Right kidney (tissue), 1 donor: ENCODE measurements around the gene PHC2.

ENCODE experiments used
- DNase-seq: peaks from one replicate; pipeline ENCODE4 v3.0.0-alpha.2; 2016

The PHC2 gene

DNA sequence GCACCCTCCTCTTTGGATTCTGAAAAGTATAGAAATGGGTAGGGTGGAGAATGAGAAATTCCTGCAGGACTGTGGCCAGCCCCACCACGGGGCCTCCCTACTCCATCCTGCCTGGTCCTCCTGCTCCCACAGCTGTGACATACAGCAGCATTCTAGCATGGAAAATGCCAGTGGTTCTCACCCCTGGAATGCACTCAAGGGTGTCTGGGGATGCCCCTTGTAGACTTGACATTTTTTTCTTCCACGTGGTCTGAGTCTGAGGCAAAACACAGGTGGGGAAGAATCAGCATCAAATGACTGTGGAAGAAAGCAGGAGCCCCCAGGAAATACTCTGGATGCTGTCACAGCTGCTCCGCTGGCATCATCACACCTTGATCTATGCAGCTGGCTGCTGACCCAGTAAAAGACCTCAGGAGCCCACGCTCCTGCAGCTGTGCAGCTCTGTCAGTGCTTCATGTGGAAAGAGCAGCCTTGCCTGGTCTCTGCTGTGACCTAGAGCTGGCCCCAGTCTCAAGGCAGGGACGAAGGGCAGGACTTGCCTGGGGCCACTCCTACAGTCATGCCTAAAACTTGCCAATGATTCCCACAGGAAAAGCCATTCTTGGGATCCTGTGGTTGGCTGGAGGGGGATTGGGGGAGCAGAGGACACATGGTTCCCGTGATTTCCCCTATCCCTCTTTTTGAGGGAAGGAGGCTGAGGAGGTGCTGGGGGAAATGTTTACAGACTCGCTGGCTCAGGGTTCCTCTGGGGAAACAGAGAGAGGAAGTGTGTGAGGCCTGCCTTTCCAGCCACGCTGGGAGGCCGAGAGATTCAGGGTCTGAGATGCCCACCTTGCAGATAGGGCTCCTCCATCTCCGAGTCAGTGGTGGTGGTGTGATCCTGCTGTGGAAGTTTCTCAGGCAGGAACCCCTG lies 99.2 kb downstream of the PHC2 start:
- no peak for DNase-seq

DNA sequence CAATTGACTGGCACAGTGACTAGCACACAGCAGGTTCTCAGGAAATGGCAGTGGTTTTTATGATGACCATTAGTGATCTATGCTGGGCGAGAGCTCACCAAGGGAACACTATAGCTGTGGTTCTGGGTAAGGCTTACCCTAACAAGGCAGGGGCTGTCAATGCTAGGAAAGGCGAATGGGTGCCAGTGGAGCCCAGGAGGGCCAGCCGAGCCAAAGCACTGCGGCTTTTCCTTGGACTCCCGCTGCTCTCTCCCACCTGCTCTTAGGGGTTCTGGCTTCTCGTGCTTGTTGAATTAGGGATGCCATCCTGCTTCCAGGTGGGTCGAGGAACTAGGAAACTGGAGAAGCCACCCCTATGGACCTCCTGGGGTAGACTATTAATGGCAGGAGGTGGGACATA lies 100.0 kb downstream of the PHC2 start:
- no peak for DNase-seq

DNA sequence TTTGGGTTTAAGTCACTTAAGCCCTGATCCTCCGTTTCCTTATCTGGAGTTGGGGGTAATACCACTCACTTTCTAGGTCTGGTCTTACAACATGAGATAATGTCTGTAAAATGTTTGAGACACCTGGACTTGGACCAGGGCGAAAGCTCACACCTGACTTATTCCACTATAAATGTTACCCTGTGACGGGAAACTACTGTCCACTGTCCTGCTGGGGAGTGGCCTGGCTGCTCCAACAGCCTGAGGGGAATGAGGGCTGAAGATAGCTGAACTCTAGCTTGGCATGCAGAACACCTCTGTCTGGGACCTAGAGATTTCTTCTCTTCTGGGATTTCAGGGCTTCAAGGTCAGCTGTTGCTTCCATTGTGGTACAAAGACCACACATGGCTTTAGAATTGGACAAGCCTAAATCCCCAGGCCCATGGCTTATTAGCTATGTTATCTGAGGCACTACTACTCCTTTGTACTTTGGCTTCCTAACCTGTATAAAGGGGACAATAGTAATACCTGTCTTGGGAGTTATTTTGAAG lies 100.5 kb downstream of the PHC2 start:
- DNase-seq = no peak

DNA sequence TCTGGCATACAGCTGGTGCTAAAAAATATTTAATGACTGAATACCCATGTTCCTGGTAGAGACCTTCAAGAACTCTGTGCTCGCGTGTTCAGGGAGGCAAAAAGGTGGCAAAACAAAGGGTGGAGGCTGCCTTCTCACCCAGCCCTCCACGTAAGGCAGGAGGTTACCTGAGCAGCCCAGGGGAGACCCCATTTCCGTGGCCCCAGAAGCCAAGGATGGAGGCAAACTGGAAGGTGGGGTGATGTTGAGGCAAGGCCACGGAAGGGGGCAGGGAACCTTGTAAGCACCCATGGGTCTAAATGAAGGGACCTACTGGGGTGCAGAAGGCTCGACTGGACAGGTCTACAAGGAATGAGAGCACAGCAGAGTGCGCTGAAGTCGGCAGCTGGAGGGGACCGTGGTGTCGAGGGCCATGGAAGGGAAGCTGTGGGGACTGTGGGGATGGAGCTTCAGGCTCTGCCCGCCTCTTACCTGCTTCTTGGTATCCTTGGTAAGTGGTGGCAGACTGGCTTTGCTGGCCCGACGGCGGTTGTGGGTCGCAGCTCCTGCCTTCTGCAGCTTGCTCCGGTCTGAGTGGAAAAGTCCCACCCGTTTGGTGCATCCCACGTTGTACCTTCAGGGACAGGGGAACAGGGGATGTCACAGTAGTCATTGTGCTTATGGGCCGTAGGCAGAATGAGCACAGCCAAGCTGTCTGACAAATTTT lies 101.1 kb downstream of the PHC2 start:
- DNase-seq = no peak

DNA sequence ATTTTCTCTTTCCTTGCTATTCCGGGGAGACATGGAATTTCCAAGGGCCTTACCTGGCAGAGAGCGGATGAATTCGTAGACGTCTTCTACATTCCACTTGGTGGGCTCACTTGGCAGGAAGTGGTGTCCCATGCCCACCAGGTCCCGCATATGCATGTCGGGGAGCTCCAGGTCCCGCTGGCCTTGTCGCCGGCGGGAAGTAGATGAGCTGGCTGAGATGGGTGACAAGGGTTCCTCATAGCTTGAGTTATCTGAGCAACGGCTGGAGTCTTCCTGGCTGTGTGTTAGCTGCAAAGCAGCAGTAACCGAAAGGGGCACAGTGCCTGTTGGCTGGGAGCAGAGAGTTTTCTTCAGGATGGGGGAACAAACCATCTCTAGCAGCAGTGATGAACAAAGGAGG lies 102.1 kb downstream of the PHC2 start:
- no peak for DNase-seq

DNA sequence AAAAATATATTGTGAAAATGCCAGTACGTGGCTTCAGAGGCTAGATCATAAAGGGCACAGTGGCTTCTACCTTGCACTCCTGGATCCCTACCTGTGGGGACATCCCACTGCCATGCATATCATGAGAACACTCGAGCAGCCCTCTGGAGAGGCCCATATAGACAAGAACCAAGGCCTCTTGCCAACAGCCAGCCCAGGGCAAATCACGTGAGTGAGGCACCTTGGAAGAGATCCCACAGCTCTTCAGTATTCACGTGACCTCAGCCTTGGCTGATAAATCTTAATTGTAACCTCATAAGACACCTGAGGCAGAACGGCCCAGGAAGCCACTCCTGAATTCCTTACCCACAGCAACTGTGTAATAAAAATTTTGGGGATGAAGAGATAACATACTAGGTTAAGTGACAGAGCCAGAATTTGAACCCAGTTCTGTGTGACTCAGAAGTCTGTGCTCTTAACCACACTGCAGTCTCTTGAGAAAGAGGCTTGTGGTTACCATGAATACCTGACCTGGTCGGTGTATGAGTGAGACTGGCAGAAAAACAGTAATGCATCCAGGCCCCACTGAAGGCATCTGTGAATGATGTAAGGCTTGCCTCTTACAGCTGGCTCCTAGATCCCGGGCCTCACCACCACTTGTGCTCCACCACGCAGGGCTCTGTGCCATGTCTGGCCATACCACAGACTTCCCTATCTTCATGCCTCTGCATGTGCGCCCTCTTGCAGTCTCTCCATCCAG lies 103.1 kb downstream of the PHC2 start:
- DNase-seq = no peak

DNA sequence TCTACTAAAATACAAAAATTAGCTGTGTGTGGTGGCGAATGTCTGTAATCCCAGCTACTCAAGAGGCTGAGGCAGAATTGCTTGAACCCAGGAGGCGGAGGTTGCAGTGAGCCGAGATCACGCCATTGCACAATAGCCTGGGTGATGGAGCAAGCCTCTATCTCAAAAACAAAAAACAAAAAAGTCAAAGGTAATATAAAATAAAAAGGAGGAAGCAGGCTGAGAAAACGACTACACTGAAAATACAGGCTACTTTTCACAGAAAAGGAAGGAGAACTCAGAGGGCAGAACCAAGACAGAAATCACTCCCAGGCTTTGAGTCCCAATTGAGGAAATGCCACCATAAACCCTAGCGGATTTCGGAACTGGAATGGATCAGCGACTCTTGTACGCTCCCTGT lies 104.1 kb downstream of the PHC2 start:
- DNase-seq = no peak

DNA sequence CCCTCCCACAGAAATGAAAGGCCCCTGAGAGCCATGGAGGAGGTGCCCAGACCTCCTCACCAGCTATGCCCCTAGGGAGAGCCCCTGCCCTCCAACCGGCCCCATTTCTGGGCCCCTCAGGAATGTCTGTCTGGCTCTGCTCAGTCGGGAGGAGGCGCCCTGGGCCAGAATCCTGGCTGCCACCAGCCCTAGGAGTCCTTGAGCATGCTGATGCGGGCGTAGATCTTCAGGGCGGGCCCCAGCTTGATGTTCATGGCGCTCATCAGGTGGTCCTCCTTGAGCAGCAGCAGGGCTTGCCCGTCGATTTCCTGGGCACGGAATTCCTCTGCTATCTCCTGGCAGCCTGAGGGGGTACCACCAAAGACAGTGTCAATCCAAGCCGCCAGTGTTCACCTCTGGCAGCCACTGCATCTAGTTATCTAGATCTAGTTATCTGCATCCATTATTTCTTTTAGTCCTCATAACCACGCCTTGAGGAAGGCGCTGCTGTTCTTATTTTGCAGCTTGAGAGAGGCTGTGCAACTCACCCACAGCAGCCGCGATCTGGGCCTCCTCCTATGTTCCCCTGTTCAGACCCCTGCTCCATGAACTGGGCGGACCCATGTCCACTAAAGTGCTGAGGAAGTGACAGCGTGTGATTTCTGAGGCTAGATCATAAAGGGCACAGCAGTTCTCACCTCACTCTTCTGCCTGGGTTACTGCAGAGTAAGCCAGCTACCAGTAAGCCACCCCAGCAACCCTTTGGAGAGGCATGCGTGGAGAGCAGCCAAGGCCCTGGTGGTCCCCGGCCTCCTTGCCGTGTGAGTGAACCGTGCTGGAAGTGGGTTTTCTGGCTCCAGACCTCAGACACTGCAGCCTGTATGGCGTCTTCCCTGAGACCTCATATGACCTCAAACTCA lies 106.0 kb downstream of the PHC2 start:
- no peak for DNase-seq

DNA sequence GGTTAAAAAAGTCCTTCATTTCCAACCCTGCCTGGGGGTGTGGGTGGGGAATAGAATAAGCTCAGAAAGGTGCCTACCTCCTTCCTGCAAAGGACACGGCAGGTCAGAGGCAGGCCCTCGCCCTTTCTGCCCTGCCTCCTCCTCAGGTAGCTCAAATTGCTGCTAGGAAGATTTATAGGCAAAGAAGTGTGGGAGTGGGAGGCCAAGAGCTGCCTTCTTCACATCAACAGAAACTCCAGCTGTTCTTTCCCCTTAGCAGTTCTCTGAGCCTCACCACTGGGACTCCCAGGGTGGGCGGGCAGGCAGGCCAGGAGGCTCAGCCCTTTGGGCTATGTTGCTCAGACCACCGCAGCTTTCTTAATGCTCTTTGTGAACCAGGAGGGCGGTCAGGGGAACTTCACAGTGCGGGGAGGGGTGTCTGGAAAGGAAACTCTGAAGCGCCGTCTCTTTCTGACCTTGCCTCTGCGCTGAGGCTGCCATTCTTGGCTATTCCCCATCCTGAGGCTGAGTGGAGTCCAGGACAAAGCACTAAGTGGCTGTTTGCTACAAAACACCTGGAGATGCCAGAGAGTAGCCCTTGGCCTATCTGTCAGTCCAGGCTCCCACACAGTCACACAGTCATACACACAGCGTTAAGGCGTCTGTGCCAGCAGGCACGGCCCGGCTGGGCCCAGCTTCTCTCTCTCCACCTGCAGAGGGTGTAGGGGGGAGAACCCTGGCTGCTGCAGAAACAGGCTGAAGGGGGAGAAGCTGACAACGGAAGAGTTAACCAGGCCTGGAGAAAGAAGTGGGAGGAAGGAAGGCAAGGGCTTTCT lies 107.0 kb downstream of the PHC2 start:
- DNase-seq = no peak

DNA sequence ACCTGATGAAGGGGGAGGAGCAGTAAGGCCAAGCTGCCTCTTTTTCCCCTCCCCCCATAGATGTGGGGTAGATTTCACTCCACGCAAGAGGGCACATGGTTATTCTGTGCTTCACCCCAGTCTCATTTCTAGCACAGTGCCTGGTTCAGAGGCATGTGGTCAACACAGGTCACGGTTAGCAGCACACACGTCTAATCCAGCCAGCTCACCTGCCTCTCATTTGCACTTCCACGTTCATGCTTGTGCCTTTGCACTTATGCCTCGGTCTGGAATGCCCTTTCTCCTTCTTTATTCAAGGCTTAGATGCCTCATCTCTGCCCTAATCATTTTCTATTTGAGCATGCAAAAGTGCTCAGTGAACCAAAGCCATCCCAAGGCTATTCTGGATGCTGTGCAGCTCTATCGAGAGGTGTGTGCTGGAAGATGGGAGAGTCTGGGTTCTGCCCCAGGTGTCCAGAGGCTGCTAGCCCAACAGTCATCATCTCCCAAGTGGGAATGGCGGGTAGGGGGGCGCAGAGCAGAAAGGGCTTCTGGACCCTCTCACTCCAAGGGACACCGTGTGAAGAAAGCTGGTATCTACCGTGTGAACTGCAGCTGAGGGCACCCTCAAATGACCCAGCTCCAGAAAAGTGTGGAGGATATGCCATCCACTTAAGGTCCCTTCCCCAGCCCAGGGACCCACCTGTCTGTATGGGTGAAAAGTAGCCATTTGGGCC lies 107.9 kb downstream of the PHC2 start:
- no peak for DNase-seq

DNA sequence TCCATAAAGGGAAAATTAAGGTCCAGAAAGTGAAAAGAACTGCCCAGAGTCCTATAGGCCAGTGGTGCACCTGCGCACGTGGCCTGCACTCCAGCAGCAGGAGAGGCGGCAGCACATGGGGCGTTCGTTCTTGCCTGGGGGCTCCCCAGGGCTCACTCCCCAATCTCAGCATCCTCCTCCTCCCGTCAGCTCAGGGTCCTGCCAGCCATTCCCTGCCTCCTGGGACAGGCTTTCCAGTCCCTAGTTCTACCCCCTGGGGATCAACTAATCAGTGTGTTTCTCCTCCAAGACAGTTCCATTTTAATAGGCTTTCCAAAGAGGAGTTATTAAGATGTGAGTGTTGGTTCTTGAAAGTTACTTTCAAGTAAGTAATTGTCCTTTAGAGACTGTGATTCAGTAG lies 108.8 kb downstream of the PHC2 start:
- DNase-seq = no peak

DNA sequence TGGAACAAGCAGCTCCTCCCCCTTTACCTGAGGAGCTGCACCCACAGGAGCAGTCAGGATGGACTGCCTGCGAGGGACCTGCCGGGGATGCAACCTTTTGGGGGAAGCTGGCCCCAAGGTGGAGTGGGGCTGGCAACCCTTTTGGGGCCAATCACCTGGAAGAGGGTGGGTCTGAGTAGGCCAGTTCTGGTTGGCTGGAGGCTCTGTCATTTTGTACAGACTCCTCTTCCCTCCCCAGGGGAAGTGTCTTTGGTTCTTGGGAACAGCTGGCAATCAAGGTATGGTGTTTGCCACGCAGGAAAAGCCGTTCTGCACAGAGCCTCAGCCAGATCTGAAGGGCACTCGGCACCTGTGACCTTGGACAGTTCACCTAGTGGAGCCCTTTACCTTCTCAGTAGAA lies 109.7 kb downstream of the PHC2 start:
- DNase-seq = no peak

DNA sequence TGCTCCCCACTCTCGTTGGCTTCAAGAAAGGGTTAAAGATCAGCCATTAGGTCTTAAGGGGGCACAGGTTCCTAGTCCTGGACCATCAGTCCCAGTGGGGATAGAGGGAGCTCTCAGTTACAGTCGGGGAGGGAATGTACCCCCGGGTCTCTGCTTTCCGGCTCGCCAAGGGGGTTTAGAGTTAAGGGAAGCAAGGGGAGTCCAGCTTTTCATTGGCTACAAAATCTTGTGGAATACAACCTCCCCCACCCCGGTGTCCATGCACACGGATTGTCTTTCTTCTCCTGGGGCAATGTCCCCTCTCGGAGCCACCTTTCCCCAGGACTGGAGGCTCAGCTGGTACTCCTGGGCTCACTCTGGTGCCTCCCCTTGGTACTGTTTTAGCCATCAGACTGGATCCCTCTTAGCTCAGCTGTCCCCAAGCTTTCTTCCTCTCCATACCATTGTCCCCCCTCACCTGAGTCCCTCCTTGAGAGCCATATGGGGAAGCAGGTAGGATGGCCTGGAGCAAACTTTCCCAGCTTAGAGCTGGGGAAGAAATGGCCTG lies 110.2 kb downstream of the PHC2 start, which contains the start of gene A3GALT2:
TSS of gene A3GALT2 (minus strand) at position 480 of the 547 bp plus-strand sequence. CDS start at position 480, 0 bp downstream.
- DNase-seq = no peak

DNA sequence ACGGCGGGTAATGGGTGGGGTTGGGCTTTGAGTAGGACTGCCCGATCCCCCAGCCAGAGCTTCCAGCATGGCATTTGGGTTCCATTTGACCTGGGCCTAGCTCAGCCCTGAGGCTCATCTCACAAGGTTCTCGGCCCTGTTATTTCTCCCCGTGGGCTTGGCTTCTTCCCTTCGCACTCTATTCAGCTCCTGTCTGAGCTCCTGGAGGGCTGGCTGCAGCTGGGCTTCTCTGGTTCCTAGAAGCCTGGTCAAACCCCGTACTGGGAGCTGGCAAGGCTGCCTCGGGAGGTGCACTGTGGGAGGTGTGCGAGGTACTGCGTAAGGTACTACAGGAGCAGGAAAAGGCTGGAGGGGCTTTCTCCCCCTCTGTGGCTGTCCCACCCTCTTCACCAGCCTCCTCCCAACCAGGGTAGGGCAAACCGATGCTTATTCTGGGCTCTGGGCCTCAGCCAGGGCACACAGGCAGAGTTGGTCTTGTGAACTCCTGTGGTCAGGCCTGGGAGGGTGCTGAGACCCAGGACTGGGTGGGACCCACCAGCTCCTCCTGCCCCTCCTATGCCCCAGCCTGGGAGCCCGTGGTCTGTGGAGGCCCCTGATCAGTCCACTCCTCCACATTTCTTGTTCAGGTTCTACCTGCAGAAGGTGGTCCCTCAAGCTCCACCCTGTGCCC lies 110.8 kb downstream of the PHC2 start:
- DNase-seq = no peak

DNA sequence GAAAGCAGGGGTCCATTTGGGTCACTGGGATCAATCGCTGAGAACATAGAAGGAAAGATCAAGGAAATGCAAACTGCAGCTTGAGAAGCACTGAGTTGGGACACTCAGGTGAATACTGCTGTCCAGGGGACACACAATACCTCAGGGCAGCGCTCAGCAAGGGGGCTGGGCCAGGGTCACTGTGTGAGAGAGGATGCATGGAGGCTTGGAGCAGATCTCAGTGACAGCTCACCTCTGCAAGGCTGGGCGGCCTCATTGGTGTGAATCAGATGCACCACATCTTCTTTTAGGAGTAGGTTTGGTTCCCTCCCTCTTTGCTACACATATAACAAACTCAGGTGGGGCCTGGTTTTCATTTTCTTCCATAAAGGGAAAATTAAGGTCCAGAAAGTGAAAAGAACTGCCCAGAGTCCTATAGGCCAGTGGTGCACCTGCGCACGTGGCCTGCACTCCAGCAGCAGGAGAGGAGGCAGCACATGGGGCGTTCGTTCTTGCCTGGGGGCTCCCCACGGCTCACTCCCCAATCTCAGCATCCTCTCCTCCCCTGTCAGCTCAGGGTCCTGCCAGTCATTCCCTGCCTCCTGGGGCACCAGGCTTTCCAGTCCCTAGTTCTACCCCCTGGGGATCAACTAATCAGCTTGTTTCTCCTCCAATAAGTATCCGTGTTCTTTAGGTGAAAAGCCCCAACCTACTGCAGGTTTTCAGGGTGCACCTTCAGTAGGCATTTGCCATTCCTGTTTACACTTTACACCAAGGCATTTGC lies 111.5 kb downstream of the PHC2 start:
- DNase-seq = no peak

DNA sequence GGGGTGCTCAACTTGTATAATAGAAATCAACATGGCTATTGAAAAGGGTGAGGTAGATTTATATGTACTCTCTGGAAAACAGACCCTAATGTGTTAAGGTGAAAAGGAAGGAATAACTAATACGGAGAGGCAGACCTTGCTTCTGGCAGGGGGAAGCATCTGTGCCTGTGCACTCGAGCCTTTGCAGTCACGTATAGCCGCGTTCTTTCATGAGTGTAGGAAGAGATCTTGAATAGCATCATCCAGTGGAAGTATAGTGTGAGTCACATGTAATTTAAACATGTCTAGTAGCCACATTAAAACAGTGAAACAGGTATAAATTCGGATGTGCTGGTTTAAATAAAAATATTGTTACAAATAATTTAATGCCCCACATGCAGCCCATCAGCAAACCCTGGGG lies 112.9 kb downstream of the PHC2 start:
- no peak for DNase-seq

DNA sequence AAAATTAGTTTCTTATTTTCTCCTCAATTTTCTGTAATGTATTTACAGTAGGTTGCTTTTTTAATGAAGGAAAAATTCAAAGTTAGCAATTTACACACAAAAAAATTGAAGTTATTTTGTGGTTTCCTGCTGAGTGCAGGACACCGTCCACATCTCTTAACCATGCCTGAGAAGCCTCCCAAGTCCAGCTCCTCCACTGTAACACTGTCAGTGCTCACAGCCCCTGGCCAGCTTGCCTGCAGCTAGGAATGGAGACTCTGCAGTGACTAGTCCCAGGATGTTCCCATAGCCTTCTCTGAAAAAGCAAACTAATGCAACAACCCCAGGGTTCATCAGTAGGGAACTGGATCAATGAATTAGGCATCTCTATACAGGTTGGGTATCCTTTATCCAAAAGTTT lies 113.5 kb downstream of the PHC2 start:
- no peak for DNase-seq

DNA sequence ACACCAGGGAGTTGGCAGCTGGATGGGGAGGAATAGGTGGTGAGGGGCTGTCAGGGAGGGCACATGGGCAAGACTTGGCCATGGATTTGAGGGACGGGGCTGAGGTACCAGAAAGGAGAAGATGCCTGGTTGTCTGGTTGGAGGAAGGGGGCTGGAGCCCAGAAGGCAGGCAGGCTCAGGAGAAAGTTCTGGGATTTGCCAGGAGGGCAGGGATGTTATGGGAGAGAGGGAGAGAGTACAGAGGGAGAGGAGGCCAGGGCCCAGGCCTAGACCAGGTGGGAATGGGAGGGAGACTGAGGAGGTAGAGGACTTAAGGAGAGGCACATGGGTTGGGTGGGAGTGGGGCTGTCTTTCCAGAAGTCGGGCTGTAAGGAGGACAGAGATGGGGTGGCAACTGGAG lies 114.3 kb downstream of the PHC2 start:
- no peak for DNase-seq
